GM23338 (cell line): Measurements from ENCODE around the gene SSBP2. TPM values are rescaled to one million over a fixed set of nuclear protein-coding genes. Genes with fewer than 3 reads are reported as not detected.

Experiments
- ATAC-seq: fragments of 200-7000 bp; cut with Tn5 transposase; 3 replicates; pipeline ENCODE4 v1.9.1; 2020
- DNase-seq: peaks from one replicate; pipeline ENCODE4 v3.0.0-alpha.2; 2015; ENCODE audit warnings: low spot score
- H2AFZ ChIP-seq: fragments of 200-600 bp; sonication (generic); 2 replicates; pipeline ENCODE4 v1.8.0; 2016; ENCODE audit warnings: antibody characterized with exemption, mild to moderate bottlenecking, moderate library complexity
- H3F3A ChIP-seq: fragments of 200-600 bp; sonication (generic); replicated peaks from 2 replicates; pipeline ENCODE4 v1.8.0; 2017; ENCODE audit warnings: antibody characterized with exemption, mixed run types, low read depth
- H3K27ac ChIP-seq: fragments of 200-600 bp; sonication (generic); 2 replicates; pipeline ENCODE4 v1.6.1; 2016; ENCODE audit warnings: low read depth
- H3K27me3 ChIP-seq: fragments of 200-600 bp; sonication (generic); 2 replicates; pipeline ENCODE4 v1.8.0; 2016; ENCODE audit warnings: mild to moderate bottlenecking, mixed run types, moderate library complexity; ENCODE audit not compliant: insufficient read depth
- H3K36me3 ChIP-seq: fragments of 200-600 bp; sonication (generic); 2 replicates; pipeline ENCODE4 v1.8.0; 2016; ENCODE audit warnings: mild to moderate bottlenecking; ENCODE audit not compliant: insufficient read depth
- H3K4me1 ChIP-seq: fragments of 200-600 bp; sonication (generic); 2 replicates; pipeline ENCODE4 v1.8.0; 2016; ENCODE audit warnings: mild to moderate bottlenecking, moderate library complexity; ENCODE audit not compliant: insufficient read depth
- H3K4me2 ChIP-seq: fragments of 200-600 bp; sonication (generic); 2 replicates; pipeline ENCODE4 v1.7.1; 2017; ENCODE audit warnings: mixed run types
- H3K4me3 ChIP-seq: fragments of 200-600 bp; sonication (generic); 2 replicates; pipeline ENCODE4 v1.6.1; 2016; ENCODE audit warnings: mixed run types
- H3K79me2 ChIP-seq: fragments of 200-600 bp; sonication (generic); replicated peaks from 2 replicates; pipeline ENCODE4 v1.8.0; 2017; ENCODE audit warnings: mild to moderate bottlenecking; ENCODE audit not compliant: insufficient read depth
- H3K9me2 ChIP-seq: fragments of 200-600 bp; sonication (generic); 2 replicates; pipeline ENCODE4 v1.8.0; 2017; ENCODE audit not compliant: insufficient read depth
- H4K20me1 ChIP-seq: fragments of 200-600 bp; sonication (generic); replicated peaks from 2 replicates; pipeline ENCODE4 v1.8.0; 2017; ENCODE audit warnings: mild to moderate bottlenecking; ENCODE audit not compliant: insufficient read depth
- H3K27ac Mint-ChIP-seq: 2 replicates; pipeline ENCODE4 v1.8.0; 2020; ENCODE audit warnings: inconsistent platforms, mild to moderate bottlenecking, moderate library complexity, mixed read lengths
- H3K27me3 Mint-ChIP-seq: 3 replicates; pipeline ENCODE4 v1.8.0; 2022; ENCODE audit warnings: low read depth, mild to moderate bottlenecking, moderate library complexity, mixed read lengths, inconsistent platforms; ENCODE audit not compliant: insufficient read depth, poor library complexity
- H3K36me3 Mint-ChIP-seq: 3 replicates; pipeline ENCODE4 v1.8.0; 2021; ENCODE audit warnings: low read depth, mild to moderate bottlenecking, inconsistent platforms, moderate library complexity, mixed read lengths
- H3K4me1 Mint-ChIP-seq: 3 replicates; pipeline ENCODE4 v1.8.0; 2020; ENCODE audit warnings: mild to moderate bottlenecking, inconsistent platforms, mixed read lengths
- H3K4me3 Mint-ChIP-seq: 3 replicates; pipeline ENCODE4 v1.8.0; 2021; ENCODE audit warnings: moderate library complexity, mild to moderate bottlenecking, inconsistent platforms, mixed read lengths
- H3K9me3 Mint-ChIP-seq: 3 replicates; pipeline ENCODE4 v1.8.0; 2020; ENCODE audit warnings: moderate library complexity, mild to moderate bottlenecking, inconsistent platforms, mixed read lengths
- CREB1 ChIP-seq: fragments of 250-450 bp; sonication (Bioruptor Pico); IDR thresholded peaks from 2 replicates; pipeline ENCODE4 v1.5.0; 2020; ENCODE audit warnings: low read depth, mild to moderate bottlenecking, moderate library complexity
- CTCF ChIP-seq, 2 experiments: fragments of 200-600 bp in 1 of 2; sonication (generic) in 1 of 2; conservative IDR thresholded peaks; 2 replicates each; pipeline versions ENCODE4 v1.5.1 to v1.6.1; 2016 to 2017; ENCODE audit warnings: antibody characterized with exemption in 2 of 2, low read depth in 2 of 2, mild to moderate bottlenecking in 2 of 2, moderate library complexity in 1 of 2
- ETS1 ChIP-seq: IDR thresholded peaks from 2 replicates; pipeline ENCODE4 v1.6.1; 2016; ENCODE audit warnings: antibody characterized with exemption
- EZH2 ChIP-seq: fragments of 200-600 bp; sonication (generic); IDR thresholded peaks from one replicate; pipeline ENCODE4 v1.8.0; 2017; ENCODE audit warnings: antibody characterized with exemption, mild to moderate bottlenecking, low read depth; ENCODE audit not compliant: unreplicated experiment
- EZH2phosphoT487 ChIP-seq: fragments of 200-600 bp; sonication (generic); IDR thresholded peaks from one replicate; pipeline ENCODE4 v1.8.1; 2018; ENCODE audit warnings: antibody characterized with exemption; ENCODE audit not compliant: unreplicated experiment
- JUNB ChIP-seq: IDR thresholded peaks from one replicate; pipeline ENCODE4 v1.6.1; 2016; ENCODE audit warnings: antibody characterized with exemption; ENCODE audit not compliant: unreplicated experiment
- NANOG ChIP-seq: IDR thresholded peaks from 2 replicates; pipeline ENCODE4 v1.6.1; 2016; ENCODE audit warnings: antibody characterized with exemption, borderline replicate concordance
- POLR2AphosphoS5 ChIP-seq: IDR thresholded peaks from 2 replicates; pipeline ENCODE4 v1.6.1; 2016; ENCODE audit warnings: antibody characterized with exemption, low read depth
- REST ChIP-seq: IDR thresholded peaks from one replicate; pipeline ENCODE4 v1.6.1; 2018; ENCODE audit warnings: antibody characterized with exemption; ENCODE audit not compliant: unreplicated experiment
- STAT1 ChIP-seq: IDR thresholded peaks from one replicate; pipeline ENCODE4 v1.6.1; 2016; ENCODE audit warnings: antibody characterized with exemption; ENCODE audit not compliant: unreplicated experiment
- ZNF114 ChIP-seq: fragments of 250-450 bp; sonication (Bioruptor Pico); IDR thresholded peaks from 2 replicates; pipeline ENCODE4 v1.5.0; 2020; ENCODE audit warnings: mild to moderate bottlenecking, moderate library complexity
- ZNF331 ChIP-seq: fragments of 250-450 bp; sonication (Bioruptor Pico); IDR thresholded peaks from 2 replicates; pipeline ENCODE4 v1.5.0; 2020; ENCODE audit warnings: low read depth, mild to moderate bottlenecking, moderate library complexity
- ZNF462 ChIP-seq: fragments of 250-450 bp; sonication (Bioruptor Pico); IDR thresholded peaks from 2 replicates; pipeline ENCODE4 v1.5.0; 2020; ENCODE audit warnings: mild to moderate bottlenecking, moderate library complexity
- polyA plus RNA-seq: library from polyadenylated mRNA; unstranded; fragments of >200 nt; fragmentation: Nextera tagmentation; extraction: Ambion mirVana; gene quantifications from 2 replicates; pipeline ENCODE4 v1.2.1, GENCODE V29; 2016
- total RNA-seq: library from RNA; depleted of rRNA; stranded (reverse); fragments of >200 nt; shearing (Covaris generic); gene quantifications from 2 replicates; pipeline ENCODE4 v1.2.3, GENCODE V29; 2014

Gene SSBP2
- total and polyA plus RNA-seq, 2 experiments from 2014 or later, result 21.5 to 24.7 TPM

- Histone ChIP-seq H4K20me1 (no peaks in the 10 kb centered on the region), H3K36me3 (no peaks in the 10 kb centered on the region), H3K9me2 (no peaks in the 10 kb centered on the region), H2AFZ (no peak overlapping the region), H3K27me3 (no peaks in the 10 kb centered on the region), H3K79me2 (no peaks in the 10 kb centered on the region), H3K4me2 (no peak overlapping the region), H3F3A (no peaks in the 10 kb centered on the region), H3K4me1 (no peaks in the 10 kb centered on the region), H3K4me3 (no peak overlapping the region), H3K27ac (no peak overlapping the region)
- Mint-ChIP-seq H3K4me3 (no peak overlapping the region), H3K27me3 (peaks cover 2% of the 10 kb centered on the region), H3K36me3 (peaks cover 8% of the 10 kb centered on the region; the same call in 1 of the 3 replicates), H3K4me1 (peaks cover 2% of the 10 kb centered on the region; the same call in 1 of the 3 replicates), H3K9me3 (no peaks in the 10 kb centered on the region; the same call in 2 of the 3 replicates), H3K27ac (no peak overlapping the region)
- ATAC-seq (no peak), DNase-seq (no peak)
- no peak for TF ChIP-seq ETS1
- no peak for TF ChIP-seq CREB1 (CRISPR knock-in tag)
- no peak for TF ChIP-seq ZNF331 (CRISPR knock-in tag)
- no peak for TF ChIP-seq STAT1
- TF ChIP-seq CTCF (conservative IDR thresholded peaks at IDR 0.05; ENCODE audit: low read depth in 2 of 2), result no peak
- TF ChIP-seq NANOG, result no peak
- TF ChIP-seq ZNF462 (CRISPR knock-in tag), result no peak
- TF ChIP-seq POLR2AphosphoS5, result no peak
- no peak for TF ChIP-seq ZNF114 (CRISPR knock-in tag)
- no peak for TF ChIP-seq EZH2phosphoT487
- TF ChIP-seq JUNB, result no peak
- TF ChIP-seq REST, result no peak
- TF ChIP-seq EZH2, result no peak
Measured at GRCh38 chr5:81575924-81576323, 175.0 kb downstream of the SSBP2 start.
